ENCODE measurements around the gene HSPA4L.

Gene HSPA4L

GRCh38 chr4:127748957-127749356, 33.2 kb upstream of the HSPA4L start:
- no peak for TF ChIP-seq CTCF (IDR thresholded peaks at IDR 0.05; ENCODE audit: low read depth, low read length)
- no peak overlapping the region for H3K4me3 ChIP-seq (replicated peaks in 1 of 2; ENCODE audit: low read depth in 2 of 2, low read length in 2 of 2)
- no peak for DNase-seq (ENCODE audit: low read depth in 2 of 2)

DNA sequence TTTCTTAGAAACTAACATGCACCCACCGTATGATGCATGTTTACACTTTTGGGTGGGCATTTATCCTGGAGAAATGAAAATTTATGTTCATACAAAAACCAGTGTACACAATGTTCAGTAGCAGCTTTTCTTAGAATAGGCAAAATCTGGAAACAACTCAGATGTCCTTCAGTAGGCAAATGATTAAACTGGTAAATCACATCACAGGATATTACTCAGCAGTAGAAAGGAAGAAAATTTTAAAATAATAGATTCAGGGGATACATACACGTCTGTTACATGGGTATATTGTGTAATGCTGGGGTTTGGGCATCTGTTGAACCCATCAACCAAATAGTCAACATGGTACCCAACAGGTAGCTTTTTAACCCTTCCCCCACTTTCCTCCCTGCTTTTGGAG, 25.2 kb upstream of the HSPA4L start:
- no peak overlapping the region for H3K4me3 ChIP-seq (replicated peaks in 1 of 2; ENCODE audit: low read depth in 2 of 2, low read length in 2 of 2)
- DNase-seq (ENCODE audit: low read depth in 2 of 2): no peak
- no peak for TF ChIP-seq CTCF (IDR thresholded peaks at IDR 0.05; ENCODE audit: low read depth, low read length)

GRCh38 chr4:127759228-127759820, 22.8 kb upstream of the HSPA4L start:
- TF ChIP-seq CTCF (IDR thresholded peaks at IDR 0.05; ENCODE audit: low read depth, low read length): no peak
- DNase-seq (ENCODE audit: low read depth in 2 of 2): no peak
- H3K4me3 ChIP-seq (replicated peaks in 1 of 2; ENCODE audit: low read depth in 2 of 2, low read length in 2 of 2): no peak overlapping the region

GRCh38 chr4:127759893-127760292, 22.2 kb upstream of the HSPA4L start:
- TF ChIP-seq CTCF (IDR thresholded peaks at IDR 0.05; ENCODE audit: low read depth, low read length): no peak
- no peak overlapping the region for H3K4me3 ChIP-seq (replicated peaks in 1 of 2; ENCODE audit: low read depth in 2 of 2, low read length in 2 of 2)
- peak in 1 of 2 donors; percentile 31 for DNase-seq (ENCODE audit: low read depth in 2 of 2)

- H3K4me3 ChIP-seq (replicated peaks in 1 of 2; ENCODE audit: low read depth in 2 of 2, low read length in 2 of 2): no peak overlapping the region
- DNase-seq (ENCODE audit: low read depth in 2 of 2): no peak
- TF ChIP-seq CTCF (IDR thresholded peaks at IDR 0.05; ENCODE audit: low read depth, low read length): no peak
These were observed 10.4 kb upstream of the HSPA4L start for GRCh38 chr4:127771535-127772275.

DNA sequence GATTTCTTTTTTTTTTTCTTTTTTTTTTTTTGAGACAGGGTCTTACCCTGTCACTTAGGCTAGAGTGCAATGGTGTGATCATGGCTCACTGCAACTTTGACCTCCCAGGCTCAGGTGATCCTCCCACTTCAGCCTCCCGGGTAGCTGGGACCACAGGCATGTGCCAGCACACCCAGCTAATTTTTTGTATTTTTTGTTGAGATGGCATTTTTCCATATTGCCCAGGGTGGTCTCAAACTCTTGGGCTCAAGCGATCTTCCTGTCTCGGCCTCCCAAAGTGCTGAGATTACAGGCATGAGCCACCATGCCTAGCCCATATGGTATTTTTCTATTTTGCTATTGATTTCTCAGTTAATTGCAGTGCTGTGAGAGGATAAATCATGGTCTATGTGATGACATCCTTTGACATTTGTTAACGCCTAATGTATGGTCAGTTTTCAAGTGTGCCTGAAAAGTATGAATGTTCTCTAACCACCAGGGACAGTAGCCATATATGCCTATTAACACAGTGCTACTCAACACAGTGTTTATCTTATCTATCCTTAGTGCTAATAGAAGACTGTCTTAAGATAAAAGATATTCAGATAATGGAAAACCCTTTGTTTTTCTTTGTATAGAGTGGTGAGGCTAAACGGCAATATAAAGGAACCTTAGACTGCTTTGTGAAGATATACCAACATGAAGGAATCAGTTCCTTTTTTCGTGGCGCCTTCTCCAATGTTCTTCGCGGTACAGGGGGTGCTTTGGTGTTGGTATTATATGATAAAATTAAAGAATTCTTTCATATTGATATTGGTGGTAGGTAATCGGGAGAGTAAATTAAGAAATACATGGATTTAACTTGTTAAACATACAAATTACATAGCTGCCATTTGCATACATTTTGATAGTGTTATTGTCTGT, 9.1 kb upstream of the HSPA4L start:
- no peak for DNase-seq (ENCODE audit: low read depth in 2 of 2)
- no peak for TF ChIP-seq CTCF (IDR thresholded peaks at IDR 0.05; ENCODE audit: low read depth, low read length)
- H3K4me3 ChIP-seq (replicated peaks in 1 of 2; ENCODE audit: low read depth in 2 of 2, low read length in 2 of 2): no peak overlapping the region

All from cardiac fibroblast (primary cell).